Embryonic facial prominence (tissue), 1 donor: ENCODE results near the gene MMP25.

ENCODE experiments used
- DNase-seq: peaks from one replicate; pipeline ENCODE4 v3.0.0-alpha.2; 2016; ENCODE audit errors: extremely low spot score

Gene MMP25, protein sequence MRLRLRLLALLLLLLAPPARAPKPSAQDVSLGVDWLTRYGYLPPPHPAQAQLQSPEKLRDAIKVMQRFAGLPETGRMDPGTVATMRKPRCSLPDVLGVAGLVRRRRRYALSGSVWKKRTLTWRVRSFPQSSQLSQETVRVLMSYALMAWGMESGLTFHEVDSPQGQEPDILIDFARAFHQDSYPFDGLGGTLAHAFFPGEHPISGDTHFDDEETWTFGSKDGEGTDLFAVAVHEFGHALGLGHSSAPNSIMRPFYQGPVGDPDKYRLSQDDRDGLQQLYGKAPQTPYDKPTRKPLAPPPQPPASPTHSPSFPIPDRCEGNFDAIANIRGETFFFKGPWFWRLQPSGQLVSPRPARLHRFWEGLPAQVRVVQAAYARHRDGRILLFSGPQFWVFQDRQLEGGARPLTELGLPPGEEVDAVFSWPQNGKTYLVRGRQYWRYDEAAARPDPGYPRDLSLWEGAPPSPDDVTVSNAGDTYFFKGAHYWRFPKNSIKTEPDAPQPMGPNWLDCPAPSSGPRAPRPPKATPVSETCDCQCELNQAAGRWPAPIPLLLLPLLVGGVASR

DNA sequence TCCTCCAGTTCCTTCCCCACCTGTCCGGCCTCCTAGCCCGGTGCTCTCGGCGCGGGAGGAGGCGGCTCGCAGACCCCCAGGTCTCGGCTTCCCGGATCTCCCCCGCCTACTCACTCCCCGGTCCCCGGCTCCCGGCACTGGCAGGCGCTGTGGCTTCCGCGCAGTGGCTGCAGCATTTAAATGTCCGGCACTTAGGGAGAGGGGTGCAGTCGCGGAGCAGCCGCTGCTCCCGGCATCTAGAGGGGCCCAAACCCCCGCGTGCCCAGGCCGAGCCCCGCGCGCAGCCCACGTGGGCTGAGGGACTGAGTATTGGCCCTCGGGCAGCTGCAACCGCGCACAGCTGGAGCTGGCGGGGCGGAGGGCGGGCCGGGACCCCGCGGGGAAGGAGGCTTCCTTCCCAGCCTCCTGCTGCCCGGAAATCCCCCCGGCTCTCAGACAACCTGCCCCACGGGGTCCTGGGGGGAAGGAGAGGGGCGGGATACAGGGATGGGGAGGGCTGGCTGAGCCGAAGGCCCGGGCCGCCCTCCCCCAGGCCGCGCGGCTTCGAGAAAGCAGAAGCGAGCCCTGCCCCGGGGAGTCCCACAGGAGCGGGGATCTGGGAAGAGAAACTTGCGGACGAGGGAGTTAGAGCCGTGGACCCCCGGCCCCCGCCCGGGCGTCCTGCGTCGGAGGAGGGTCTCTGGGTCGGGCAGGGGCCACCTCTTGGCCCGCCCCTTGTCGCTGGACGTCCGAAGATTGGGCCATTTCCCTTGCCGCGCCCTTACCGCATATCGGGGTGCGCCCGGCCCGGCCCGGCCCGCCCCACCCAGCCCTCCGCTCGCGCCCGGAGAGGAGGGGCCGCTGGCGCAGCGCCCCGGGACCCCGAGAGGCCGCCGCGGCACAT, at the start of gene MMP25:
Gene MMP25 (plus strand): TSS at position 804 of the 883 bp plus-strand sequence. CDS start 357 bp downstream, outside the sequence.
- no peak for DNase-seq

DNA sequence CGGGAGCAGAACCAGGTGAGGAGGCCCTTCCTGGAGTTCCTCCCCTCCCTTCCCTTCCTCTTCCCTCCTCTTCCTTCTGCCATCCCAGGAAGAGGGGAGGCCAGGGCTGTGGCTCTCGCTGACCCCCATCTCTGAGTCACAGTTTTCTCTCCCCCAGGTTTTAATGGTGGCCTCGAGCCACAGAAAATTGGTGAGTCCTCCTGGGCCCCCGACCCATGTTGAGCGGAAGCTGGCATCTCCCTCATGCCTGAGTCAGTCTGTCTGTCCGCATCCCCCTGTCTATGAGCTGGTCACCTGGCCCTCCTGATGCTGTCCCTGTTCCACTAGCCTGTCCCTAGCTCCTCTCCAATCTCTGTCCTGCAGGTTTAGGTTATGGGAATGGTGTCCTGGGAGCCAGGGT, 46.4 kb upstream of the MMP25 start:
- DNase-seq, result no peak

DNA sequence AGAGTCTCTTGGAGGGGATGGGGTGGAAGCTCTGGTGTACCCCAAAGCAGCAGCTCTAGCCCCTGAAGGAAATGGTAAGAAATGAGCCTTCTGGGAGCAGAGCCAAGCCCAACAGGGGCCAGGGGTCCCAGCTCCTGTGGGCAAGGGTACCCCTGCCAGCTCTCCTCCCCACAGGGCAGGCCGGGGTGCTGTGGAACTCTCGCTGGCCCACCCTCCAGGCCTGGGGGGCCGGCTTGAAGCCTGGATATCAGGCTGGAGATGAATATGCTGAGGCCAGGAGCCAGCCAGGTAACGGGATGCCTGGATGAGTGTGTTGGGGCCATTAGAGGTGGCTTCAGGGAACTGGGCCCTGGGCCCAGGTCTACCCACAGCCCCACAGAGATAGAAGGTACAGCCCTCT, 45.8 kb upstream of the MMP25 start:
- DNase-seq, result no peak

DNA sequence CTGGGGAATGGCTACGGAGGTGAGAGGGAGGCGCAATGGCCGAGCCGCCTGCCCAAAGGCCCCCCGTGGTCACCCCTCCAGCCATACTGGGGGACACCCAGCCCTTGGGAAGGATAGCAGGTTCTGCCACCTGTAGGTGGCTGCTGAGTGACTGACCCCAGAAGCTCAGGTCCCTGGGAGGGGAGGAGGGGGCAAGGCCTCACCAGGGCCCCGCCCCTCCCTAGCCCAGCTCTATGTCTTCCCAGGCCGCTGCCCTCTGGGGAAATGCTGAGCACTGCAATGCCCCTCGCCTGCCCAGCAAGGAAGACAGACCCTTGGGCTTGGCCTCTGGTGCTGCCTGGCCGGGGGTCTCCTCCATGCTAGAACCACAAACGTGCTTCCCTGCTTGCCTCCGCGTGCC, 45.0 kb upstream of the MMP25 start:
- DNase-seq, result no peak

DNA sequence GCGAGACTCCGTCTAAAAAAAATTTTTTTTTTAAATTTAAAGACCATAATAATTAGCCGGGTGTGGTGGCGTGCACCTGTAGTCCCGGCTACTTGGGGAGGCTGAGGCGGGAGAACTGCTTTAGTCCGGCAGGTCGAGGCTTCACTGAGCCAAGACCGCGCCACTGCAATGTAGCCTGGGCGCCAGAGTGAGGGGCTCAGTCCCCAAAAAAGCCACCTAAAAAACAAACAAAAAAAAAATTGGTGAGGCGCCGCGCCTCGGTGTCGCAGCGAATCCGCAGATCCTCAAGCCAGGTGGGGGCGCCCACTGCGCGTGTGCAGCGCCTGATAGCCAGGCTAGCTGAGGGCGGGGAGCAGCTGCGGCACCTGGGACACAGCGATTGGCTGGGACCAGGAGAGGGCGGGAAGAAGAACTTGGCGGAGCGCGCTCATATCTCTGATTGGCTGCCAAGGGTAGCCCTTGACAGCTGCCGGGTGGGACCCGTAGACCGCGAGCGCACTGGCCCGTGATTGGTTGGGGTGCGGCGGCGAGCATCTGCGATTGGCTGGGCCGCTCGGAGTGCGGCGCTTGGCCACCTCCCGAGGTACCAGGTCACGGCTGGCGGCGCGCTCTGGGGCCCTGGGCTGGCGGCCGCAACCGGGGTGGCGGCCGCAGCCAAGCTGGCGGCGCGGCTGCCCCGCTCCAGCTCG, 42.6 kb upstream of the MMP25 start:
- peak; percentile 90 for DNase-seq

DNA sequence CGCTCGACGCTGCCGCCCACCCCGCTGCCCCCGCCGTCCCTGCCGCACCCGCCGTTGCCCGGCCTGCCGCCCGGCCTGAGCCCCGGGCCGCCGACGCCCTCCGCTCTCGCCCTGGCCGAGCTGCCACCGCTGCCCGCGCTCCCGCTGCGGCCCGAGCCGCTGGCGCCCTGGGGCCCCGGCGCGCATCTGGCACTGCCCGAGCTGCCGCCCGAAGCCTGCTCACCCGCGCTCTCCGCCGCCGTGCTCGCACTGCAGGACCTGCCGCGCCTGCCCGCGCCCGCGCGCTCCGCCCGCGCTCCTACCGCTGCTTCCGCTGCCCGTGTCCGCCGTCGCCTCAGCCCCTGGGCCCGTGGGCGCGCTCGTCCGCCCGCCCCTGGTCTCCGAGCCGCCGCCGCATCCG, 42.0 kb upstream of the MMP25 start:
- no peak for DNase-seq

DNA sequence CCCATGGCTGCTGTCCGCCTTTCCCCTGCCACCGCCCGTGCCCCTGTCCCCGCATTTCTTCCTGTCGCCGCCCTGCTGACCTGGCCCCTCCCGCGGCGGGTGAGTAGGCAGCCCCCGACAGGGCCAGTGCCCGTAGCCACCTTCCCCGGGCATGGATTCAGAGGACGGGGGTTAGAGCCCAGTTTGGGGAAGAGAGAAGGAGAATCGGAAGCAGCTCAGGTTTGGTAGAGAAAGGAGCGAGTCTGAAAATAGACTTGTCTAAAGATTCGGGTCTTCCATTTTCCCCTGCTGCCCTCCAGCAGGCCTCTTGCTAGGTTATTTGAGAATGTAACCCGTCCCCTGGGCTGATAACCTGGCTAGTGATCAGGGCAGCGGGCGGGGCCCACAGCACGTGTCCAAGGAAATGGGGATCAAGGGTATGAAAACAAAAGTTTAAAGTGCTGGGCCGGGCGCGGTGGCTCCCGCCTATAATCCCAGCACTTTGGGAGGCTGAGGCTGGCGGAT, 41.5 kb upstream of the MMP25 start:
- DNase-seq, result no peak

DNA sequence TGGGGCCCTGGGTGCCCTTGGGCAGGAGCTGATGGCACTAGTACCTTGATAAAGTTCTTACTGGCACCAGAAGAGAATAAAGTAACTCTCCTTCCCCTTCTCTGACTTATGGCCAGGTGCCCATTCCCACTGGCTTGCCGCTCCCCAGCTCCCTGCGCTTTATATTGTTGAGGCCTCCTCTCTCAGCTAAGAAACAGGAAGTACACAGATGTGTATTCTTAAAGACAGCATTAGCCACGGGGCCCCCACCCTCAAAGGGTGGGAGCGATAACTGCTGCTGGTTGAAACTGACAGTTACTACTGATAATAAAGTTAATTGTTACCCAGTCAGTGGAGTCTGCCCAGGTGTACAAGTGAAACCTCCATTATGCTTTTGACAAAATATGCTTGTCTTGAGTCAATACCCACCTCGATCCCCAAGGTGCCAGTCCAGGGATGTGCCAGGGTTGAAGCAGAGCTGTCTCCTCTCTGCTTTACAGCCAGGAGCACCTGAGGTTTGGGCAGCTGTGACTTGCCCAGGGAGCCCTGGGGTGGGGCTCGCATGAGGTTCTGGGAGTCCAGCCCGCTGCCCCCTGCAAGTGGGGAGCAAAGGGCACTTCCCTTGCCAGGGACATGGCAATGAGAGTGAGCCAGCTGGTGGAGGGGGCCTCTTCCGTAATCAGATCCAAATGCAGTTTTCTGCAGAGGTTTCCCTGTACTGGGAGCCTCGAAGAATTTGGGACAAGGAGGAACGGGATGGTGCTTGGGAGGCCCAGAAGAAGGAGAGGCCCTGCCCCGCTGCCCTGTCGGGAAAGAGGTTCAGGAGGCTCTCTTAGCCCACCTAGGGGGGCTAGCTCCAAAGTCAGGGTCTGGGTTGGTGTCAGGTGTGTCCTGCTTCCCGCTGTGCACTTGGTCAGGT, 39.1 kb upstream of the MMP25 start:
- no peak for DNase-seq

DNA sequence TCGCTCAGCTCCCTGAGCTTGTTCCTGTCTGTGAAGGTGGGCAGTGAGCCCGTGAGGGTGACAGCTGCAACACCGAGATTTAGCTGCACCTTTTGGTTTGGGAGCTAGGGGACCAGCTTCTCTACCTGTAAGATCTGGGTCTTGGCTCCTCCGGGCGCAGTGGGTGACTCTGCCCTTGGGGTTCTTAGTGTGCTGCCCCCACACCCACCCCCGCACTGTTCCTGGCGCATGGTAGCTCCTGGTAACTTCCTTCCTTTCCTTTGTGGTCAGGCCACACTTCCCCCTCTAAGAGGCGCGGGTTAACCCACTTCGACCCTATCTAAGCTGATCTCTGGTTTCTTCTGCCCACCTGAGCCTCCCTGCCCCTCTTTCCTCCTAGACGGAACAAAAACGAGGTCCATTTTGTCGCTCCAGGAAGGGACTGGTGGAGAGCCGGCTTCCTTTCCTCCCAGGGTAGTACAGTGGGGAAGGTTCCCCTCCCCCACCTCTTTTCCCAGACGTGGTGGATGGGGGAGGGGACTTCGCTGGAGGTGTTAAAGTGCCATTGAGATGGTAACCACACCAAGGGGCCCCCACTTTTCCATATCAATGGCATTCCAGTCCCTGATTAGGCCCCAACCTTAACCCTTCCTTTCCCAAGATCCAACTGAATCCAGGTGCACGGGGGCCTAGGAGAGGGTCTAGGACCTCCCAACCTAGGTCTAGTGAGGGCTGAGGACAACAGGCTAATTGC, 38.2 kb upstream of the MMP25 start:
- DNase-seq, result no peak

DNA sequence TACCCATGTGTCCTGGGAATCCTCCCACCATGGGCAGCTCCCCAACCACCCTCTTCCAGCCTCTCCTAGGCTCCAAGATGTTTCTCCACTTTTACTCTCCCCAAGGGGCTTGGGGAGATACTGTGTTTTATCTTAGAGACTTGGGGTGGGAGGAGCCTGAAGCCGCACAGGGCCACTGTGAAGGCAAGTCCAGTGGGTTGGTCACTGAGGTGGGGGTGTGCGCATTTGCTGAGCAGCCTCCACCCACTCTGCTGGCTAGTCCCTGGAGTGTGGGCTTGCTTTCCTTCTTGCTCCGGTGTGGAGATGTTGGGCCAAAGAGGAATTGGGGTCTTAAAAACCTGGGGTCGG, 37.7 kb upstream of the MMP25 start:
- no peak for DNase-seq

DNA sequence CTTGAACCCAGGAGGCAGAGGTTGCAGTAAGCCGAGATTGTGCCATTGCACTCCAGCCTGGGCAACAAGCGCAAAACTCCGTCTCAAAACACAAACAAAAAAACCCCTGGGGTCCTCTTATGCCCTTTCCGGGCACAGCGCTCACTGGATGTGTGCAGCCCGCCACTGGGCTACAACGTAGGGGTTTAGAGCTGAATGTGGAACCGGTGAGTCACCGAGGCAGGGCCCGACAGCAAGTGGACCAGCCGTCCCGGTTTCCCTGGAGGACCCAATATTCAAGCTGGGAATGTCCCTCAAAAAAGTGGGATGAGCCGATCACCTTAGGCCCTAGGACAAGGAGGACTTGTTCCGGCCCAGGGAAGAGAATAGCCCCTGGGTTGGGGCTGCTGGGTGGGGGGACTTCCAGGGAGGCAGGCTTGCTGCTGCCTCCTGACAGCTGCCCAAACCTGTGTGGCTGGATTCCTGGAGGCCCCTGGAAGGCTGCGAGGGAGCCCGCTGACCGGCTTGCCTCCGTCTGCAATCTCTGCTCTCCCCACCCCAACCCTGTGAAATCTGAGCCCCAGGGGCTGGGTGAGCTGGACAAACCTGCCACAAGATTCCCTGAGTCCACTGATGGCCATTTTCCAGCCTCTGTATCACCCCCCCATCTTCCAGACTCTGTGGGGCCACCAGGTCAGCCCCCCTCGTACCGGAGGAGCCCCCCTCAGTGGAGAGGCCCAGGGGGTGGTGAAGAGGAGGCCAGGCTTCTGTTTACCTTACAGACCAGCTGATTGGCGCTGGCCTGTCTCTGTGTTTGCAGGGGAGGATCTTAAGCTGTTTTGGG, 36.6 kb upstream of the MMP25 start:
- DNase-seq, result no peak

DNA sequence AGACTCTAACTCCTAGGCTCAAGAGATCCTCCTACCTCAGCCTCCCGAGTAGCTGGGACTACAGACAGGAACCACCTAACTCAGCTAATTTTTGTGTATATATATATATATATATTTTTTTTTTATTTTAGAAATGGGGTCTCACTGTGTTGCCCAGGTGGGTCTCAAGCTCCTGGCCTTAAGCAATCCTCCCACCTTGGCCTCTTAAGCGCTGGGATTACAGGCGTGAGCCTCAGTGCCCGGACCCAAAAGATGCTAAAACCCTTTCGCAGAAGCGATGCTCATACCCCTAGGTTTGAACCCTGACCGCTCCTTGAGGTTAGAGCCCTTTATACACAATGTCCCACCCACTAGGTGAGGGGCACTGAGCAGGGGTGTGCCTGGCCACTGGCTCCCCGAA, 35.9 kb upstream of the MMP25 start:
- DNase-seq, result no peak

DNA sequence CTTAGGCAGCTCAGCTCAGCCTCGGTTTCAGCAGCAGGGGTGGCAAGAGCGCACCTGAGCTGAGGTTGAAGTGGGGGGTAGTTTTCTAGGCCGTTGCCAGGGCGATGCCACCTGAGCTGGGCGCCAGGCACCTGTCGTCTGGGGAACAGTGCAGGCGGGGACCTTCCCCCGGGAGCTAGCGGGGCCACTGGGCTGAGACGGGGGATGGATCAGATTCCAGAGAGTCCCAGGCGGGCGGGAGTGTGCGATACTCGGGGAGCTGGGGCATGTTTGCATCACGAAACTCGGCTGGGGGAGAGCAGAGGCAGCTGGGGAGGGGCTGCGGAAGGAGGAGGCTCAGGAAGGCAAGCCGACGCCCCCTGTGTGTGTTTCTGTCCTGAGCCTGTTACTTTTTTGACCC, 34.1 kb upstream of the MMP25 start:
- no peak for DNase-seq

DNA sequence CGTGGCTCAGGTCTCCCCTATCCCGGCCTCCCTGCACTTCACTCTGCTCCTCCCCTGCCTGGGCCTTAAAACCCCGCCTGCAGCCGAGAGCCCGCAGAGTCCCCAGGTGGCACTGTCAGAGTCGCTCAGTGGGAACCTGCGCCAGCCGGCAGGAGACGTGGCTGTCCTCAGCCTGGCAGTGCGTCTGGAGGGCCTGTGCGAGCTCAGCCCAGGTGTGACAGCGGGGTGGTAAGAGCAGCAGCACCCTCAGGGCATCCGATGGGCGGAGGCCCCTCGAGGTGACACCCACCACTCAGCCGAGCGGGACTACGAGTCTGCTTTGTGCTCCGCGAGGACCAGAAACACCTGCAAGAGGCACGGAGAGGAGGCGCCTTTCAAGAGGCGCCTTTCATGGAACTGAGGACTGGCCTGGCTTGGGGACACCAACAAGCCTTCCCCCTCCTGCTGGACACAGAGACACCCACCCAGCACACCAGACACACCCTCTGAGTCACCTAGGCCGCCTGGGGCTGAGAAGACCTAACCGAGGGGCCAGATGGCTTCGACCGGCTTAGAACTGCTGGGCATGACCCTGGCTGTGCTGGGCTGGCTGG, 33.4 kb upstream of the MMP25 start, which contains the start of gene CLDN9:
Gene CLDN9 (plus strand): TSS at position 96 of the 593 bp plus-strand sequence. CDS start 440 bp downstream, at position 536.
- no peak for DNase-seq

DNA sequence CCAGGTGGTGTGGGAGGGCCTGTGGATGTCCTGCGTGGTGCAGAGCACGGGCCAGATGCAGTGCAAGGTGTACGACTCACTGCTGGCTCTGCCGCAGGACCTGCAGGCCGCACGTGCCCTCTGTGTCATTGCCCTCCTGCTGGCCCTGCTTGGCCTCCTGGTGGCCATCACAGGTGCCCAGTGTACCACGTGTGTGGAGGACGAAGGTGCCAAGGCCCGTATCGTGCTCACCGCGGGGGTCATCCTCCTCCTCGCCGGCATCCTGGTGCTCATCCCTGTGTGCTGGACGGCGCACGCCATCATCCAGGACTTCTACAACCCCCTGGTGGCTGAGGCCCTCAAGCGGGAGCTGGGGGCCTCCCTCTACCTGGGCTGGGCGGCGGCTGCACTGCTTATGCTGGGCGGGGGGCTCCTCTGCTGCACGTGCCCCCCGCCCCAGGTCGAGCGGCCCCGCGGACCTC, 32.8 kb upstream of the MMP25 start:
- no peak for DNase-seq

DNA sequence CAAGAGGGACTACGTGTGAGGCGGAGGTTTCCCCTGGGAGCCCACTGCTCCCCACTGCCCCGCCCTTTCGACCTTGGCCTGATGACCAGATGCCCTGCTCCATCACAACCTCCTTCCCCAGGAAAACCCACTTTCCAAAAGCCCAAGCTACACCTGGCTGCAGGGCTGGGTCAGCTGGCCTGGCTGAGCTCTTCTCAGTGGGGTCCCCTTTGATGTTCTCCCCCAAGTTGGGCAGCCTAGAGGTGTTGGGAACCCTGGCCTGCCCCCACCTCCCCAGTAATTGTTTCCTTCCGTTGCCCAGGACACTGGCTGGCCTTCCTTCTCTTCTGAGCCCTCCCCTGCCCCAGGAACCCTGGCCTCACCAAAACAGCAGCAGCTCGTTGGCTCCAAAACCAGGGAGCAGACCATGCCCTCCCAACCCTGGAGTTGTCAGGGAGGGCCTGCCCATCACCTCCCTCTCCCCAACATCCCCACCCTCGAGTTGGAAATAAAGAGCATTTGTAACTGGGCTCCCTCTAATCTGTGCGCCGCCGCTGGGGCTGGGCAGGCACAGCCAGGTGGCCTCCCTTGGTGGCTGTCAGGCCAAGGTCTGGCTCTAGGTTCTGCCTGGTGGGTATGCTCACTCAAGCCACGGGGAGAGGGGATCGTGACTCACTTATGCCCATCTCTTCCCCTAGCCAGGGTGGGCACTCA, 32.2 kb upstream of the MMP25 start:
- DNase-seq, result no peak

DNA sequence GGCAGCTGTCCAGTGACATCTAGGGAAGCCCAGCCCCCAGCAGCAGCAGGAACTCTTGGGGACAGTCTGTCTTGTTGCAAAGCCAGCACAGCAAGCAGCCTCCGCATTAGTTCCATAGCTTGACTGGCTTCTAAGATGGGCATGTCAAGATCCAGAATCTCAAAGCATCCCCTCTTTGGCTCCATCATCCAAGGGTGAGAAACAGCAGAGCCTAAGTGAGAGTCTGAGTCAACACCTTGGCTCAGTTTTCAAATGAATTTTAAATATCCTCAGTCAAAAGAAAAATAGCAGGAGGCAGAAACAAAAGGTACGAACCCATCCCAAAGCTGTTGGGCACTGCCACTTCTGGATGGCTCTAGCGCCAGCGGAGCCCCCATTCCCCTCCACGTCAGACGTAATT, 31.4 kb upstream of the MMP25 start:
- no peak for DNase-seq
